GM12878 (cell line): ENCODE results near the gene HIVEP2. TPM values are rescaled to one million over a fixed set of nuclear protein-coding genes. Genes with fewer than 3 reads are reported as not detected.

Experiments
- BACH1 ChIP-seq: fragments of 450-650 bp; IDR thresholded peaks from 2 replicates; pipeline ENCODE4 v1.6.1; 2017; ENCODE audit warnings: mild to moderate bottlenecking, borderline replicate concordance
- BCLAF1 ChIP-seq: fragments of 450-650 bp; IDR thresholded peaks from 2 replicates; pipeline ENCODE4 v1.6.1; 2017; ENCODE audit warnings: antibody characterized with exemption, mild to moderate bottlenecking, moderate library complexity
- BRCA1 ChIP-seq: IDR thresholded peaks from 2 replicates; pipeline ENCODE4 v1.6.1; 2011; ENCODE audit warnings: low read depth, low read length, improper control_type of control experiment
- CBX5 ChIP-seq: sonication (generic); IDR thresholded peaks from 2 replicates; pipeline ENCODE4 v1.6.1; 2016; ENCODE audit warnings: low read depth, moderate library complexity, mild to moderate bottlenecking, inconsistent platforms
- CHD1 ChIP-seq: IDR thresholded peaks from 2 replicates; pipeline ENCODE4 v1.6.1; 2012; ENCODE audit warnings: low read depth, low read length, improper control_type of control experiment
- CUX1 ChIP-seq: IDR thresholded peaks from 2 replicates; pipeline ENCODE4 v1.6.1; 2012; ENCODE audit warnings: improper control_type of control experiment, low read depth, low read length; ENCODE audit not compliant: insufficient replicate concordance
- FOXM1 ChIP-seq: IDR thresholded peaks from 2 replicates; pipeline ENCODE4 v1.6.1; 2012; ENCODE audit warnings: low read depth, mild to moderate bottlenecking, inconsistent platforms, low read length, moderate library complexity
- GABPA ChIP-seq: IDR thresholded peaks from 2 replicates; pipeline ENCODE4 v1.6.1; 2014; ENCODE audit warnings: antibody characterized with exemption, low read depth, mild to moderate bottlenecking, inconsistent platforms
- HDAC6 ChIP-seq: fragments of 200-600 bp; sonication (generic); IDR thresholded peaks from one replicate; pipeline ENCODE4 v1.8.0; 2017; ENCODE audit warnings: antibody characterized with exemption; ENCODE audit not compliant: unreplicated experiment
- IKZF2 ChIP-seq, 2 experiments: fragments of 450-650 bp; IDR thresholded peaks; 2 replicates each; pipeline ENCODE4 v1.6.1; 2017; ENCODE audit warnings: mild to moderate bottlenecking in 2 of 2, moderate library complexity in 2 of 2
- JUND ChIP-seq: IDR thresholded peaks from 2 replicates; pipeline ENCODE4 v1.6.1; 2012; ENCODE audit warnings: low read depth, mild to moderate bottlenecking, low read length, improper control_type of control experiment, moderate library complexity
- PRDM15 ChIP-seq: fragments of 450-650 bp; formaldehyde crosslinking; IDR thresholded peaks from 2 replicates; pipeline ENCODE4 v1.4.0; 2020; ENCODE audit warnings: mild to moderate bottlenecking, moderate library complexity
- RBBP5 ChIP-seq: fragments of 200-600 bp; sonication (generic); conservative IDR thresholded peaks from 2 replicates; pipeline ENCODE4 v1.6.1; 2016
- RFX5 ChIP-seq: IDR thresholded peaks from 2 replicates; pipeline ENCODE4 v1.6.1; 2011; ENCODE audit warnings: low read depth, low read length, improper control_type of control experiment
- TAF1 ChIP-seq: IDR thresholded peaks from 2 replicates; pipeline ENCODE4 v1.6.1; 2011; ENCODE audit warnings: mild to moderate bottlenecking, low read depth, low read length, borderline replicate concordance
- TARDBP ChIP-seq: IDR thresholded peaks from 2 replicates; pipeline ENCODE4 v1.6.1; 2016; ENCODE audit warnings: borderline replicate concordance
- polyA plus RNA-seq, 11 experiments: library from polyadenylated mRNA; depleted of rRNA in 4 of 11; unstranded in 6 of 11; stranded (reverse) in 5 of 11; fragments of >200 nt; fragmentation: Nextera tagmentation in 4 of 11; fragmentation: Illumina TruSeq in 1 of 11; extraction: Ambion mirVana in 4 of 11; extraction: Trizol in 1 of 11; gene quantifications; 1 replicate in 1 of 11; 2 replicates in 10 of 11; pipeline versions ENCODE4 v1.2.1 to v1.2.3, GENCODE V29; 2011 to 2016; ENCODE audit warnings: inconsistent platforms in 2 of 11, missing spikeins in 2 of 11, low read depth in 1 of 11
- total RNA-seq, 4 experiments: library from RNA; depleted of rRNA in 3 of 4; stranded (reverse); fragments of >200 nt in 3 of 4; fragmentation: Illumina TruSeq in 1 of 4; extraction: Trizol in 1 of 4; gene quantifications; 2 replicates each; pipeline versions ENCODE4 v1.2.1 to v1.2.3, GENCODE V29; 2013 to 2021

HIVEP2 gene
- total and polyA plus RNA-seq, 10 of the 15 experiments (the other 5 are each of a cell fraction or from before 2014, with no cell fraction given) = 1.2 to 15.7 (median 10.2) TPM

- TF ChIP-seq BCLAF1 (no peak), PRDM15 (CRISPR knock-in tag) (peak; percentile 1; the same call in 1 of the 2 replicates), CUX1 (peak; percentile 65), IKZF2 (IDR thresholded peaks at IDR 0.05) (peak; percentile 95 to 97), TAF1 (peak; percentile 53; the same call in 1 of the 2 replicates), RBBP5 (no peak), CBX5 (peak; percentile 92), TARDBP (no peak), FOXM1 (peak; percentile 82), BRCA1 (no peak), CHD1 (peak; percentile 71; the same call in 1 of the 2 replicates), HDAC6 (no peak), RFX5 (no peak), JUND (no peak), BACH1 (peak; percentile 21; the same call in 1 of the 2 replicates), GABPA (peak; percentile 70)
Measured at GRCh38 chr6:142885182-142885867, 59.7 kb downstream of the HIVEP2 start (continued).
